GM23248 (cell line): ENCODE data around the gene LGALS9C.
"Not testable (repeated sequence)": the region's sequence is repeated elsewhere in the genome, so short reads cannot be mapped to it uniquely, and the experiment has no call there.

Experiments used
- EZH2 ChIP-seq: fragments of 200-600 bp; sonication (generic); IDR thresholded peaks from 2 replicates; pipeline ENCODE4 v1.6.1; 2018; ENCODE audit warnings: antibody characterized with exemption, mild to moderate bottlenecking; ENCODE audit not compliant: insufficient read depth, poor library complexity, severe bottlenecking
- EZH2phosphoT487 ChIP-seq: fragments of 200-600 bp; sonication (generic); IDR thresholded peaks from 2 replicates; pipeline ENCODE4 v1.6.1; 2018; ENCODE audit warnings: antibody characterized with exemption, moderate library complexity, mild to moderate bottlenecking, low read depth; ENCODE audit not compliant: insufficient read depth

GRCh38 chr17:18503221-18503620 lies 26.6 kb downstream of the LGALS9C start:
- not testable (repeated sequence) for TF ChIP-seq EZH2, EZH2phosphoT487
